Measurements from ENCODE around the gene AFAP1L2. TPM values are rescaled to one million over a fixed set of nuclear protein-coding genes. Genes with fewer than 3 reads are reported as not detected.

Gene AFAP1L2
- polyA plus RNA-seq, 1 experiment: 0.22 TPM

DNA sequence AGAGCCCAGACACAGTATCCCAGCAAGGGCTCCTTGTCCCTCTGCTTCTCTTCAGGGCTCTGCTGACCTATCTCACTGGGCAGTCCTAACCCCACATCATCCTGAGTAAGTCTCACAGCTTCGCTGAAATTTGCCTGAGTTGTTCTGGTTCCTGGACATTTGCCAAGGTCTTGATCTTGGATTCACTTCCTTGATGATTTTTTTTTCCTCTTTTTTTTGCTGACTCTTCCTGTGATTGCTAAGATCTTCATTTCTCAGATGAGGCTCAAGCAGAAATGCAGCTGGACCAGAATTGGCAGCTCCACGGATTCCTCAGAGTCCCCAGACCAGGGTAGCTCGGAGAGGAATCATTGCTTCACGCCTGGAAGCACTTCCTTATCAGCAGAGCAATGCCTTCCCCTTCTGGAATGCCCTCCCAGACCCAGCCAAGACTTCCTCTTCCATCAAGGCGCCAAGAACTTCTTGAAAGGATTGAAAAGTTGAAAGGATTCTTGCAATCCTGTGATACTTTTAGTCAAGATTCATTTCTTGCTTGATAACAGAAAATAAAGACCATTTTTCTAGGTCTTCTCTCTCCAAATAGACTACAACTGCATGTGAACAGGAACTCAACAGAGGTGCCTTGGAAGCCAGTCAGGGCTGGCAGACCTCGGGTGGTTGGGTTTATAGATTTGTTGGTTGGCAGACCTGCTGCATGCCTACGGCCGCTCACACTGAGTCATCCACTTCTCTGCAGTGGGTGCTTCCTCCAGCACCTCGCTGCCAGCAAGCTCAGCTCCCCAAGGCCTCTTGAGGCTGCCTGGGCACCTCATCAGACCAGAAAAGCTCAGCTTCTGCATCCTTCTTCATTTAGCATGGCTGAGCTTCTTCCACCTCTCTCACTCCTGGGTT, 8.8 kb upstream of the AFAP1L2 start:
- no peak overlapping the region for H3K4me3 ChIP-seq (ENCODE audit: low read depth, low read length)
- CTCF ChIA-PET: interaction anchor here (0.6 kb wide), 1 partner anchor 245 kb away, joined by 3 read pairs; no protein-coding TSS in a partner anchor
- no peaks in the 10 kb centered on the region for H3K36me3 ChIP-seq (ENCODE audit: control insufficient read depth, insufficient read depth, low read length)
- POLR2A ChIA-PET: no interaction called here
- no peak for DNase-seq (ENCODE audit: low read depth)
- peaks cover 5% of the 10 kb centered on the region for H3K27me3 ChIP-seq (ENCODE audit: control insufficient read depth, insufficient read depth, low read length)
- TF ChIP-seq, protein P1, sequence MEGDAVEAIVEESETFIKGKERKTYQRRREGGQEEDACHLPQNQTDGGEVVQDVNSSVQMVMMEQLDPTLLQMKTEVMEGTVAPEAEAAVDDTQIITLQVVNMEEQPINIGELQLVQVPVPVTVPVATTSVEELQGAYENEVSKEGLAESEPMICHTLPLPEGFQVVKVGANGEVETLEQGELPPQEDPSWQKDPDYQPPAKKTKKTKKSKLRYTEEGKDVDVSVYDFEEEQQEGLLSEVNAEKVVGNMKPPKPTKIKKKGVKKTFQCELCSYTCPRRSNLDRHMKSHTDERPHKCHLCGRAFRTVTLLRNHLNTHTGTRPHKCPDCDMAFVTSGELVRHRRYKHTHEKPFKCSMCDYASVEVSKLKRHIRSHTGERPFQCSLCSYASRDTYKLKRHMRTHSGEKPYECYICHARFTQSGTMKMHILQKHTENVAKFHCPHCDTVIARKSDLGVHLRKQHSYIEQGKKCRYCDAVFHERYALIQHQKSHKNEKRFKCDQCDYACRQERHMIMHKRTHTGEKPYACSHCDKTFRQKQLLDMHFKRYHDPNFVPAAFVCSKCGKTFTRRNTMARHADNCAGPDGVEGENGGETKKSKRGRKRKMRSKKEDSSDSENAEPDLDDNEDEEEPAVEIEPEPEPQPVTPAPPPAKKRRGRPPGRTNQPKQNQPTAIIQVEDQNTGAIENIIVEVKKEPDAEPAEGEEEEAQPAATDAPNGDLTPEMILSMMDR (IDR thresholded peaks at IDR 0.05; ENCODE audit: insufficient read depth, low read depth, low read length): no peak

DNA sequence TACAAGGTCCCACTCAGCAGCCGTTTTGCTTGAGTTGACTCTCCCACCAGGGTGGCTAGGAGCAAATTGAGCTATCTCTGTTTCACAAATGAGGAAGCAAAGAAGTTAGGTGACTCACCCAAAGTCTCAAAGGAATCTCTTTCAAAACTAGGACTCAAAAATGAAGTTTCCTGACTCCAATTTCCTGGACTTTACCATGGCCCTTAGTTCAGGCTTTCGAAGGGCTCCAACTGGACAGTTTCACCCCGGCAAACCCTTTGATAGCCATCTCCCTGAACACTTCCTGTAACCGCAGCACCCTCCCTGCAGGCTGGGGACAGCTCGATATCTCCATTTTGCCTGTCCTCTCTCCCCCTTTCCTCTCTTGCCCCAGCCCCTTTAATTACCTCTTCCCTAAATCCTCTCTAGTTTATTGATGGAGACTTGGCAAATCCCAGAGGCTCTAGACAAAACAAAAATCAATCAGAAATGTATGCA, 4.7 kb upstream of the AFAP1L2 start:
- no peak overlapping the region for H3K4me3 ChIP-seq (ENCODE audit: low read depth, low read length)
- ChIA-PET POLR2A (no interaction called here), CTCF (interaction anchor here (0.7 kb wide), 1 partner anchor 640 kb away, joined by 3 read pairs; no protein-coding TSS in a partner anchor)
- peaks cover 9% of the 10 kb centered on the region for H3K27me3 ChIP-seq (ENCODE audit: control insufficient read depth, insufficient read depth, low read length)
- no peaks in the 10 kb centered on the region for H3K36me3 ChIP-seq (ENCODE audit: control insufficient read depth, insufficient read depth, low read length)
- TF ChIP-seq, protein P1 (IDR thresholded peaks at IDR 0.05; ENCODE audit: insufficient read depth, low read depth, low read length): no peak
- no peak for DNase-seq (ENCODE audit: low read depth)

DNA sequence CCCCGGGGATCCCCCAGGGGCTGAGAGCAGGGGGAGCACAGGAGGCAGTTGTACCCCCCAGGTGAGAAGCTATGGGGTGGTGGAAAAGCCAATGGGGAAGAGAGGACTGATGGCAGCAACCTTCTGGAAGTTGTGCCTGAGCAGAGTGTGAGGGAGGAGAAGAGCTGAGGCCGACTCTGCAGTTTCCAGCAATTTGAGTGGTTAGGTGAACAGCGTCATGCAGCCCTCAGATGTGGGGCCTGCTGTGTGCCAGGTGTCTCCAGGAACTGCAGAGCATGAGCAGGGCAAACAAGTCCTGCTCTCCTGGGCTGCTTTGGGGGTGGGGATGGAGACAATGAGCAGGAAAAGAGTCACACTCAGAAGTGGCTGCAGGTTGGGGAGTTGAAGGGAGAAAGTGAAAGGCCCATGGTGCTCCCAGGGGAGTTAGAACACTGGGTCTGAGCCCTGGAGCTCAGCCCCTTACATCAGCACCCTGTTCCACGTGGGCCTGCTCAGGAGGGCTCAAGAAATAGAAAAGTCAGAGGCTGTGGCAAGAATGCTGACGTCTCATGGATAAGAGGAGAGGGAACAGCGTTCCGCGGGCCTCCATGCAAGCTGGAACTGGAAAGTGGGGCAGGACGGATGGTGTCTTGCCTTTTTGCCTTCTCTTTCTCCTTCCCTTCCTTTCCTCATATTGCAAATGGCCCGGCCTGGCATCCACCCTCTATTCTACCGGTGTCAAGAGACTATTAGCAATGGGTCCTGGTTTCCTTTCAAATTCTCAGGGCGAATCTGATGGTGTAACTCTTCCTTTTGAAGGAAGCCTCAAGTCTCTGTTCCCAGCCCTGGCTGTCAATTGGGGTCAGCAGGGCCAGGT, 4.0 kb upstream of the AFAP1L2 start:
- Histone ChIP-seq H3K27me3 (ENCODE audit: control insufficient read depth, insufficient read depth, low read length) (peaks cover 15% of the 10 kb centered on the region), H3K4me3 (ENCODE audit: low read depth, low read length) (no peak overlapping the region), H3K36me3 (ENCODE audit: control insufficient read depth, insufficient read depth, low read length) (no peaks in the 10 kb centered on the region)
- ChIA-PET POLR2A (no interaction called here), CTCF (no interaction called here)
- no peak for DNase-seq (ENCODE audit: low read depth)
- TF ChIP-seq, protein P1 (IDR thresholded peaks at IDR 0.05; ENCODE audit: insufficient read depth, low read depth, low read length): no peak

DNA sequence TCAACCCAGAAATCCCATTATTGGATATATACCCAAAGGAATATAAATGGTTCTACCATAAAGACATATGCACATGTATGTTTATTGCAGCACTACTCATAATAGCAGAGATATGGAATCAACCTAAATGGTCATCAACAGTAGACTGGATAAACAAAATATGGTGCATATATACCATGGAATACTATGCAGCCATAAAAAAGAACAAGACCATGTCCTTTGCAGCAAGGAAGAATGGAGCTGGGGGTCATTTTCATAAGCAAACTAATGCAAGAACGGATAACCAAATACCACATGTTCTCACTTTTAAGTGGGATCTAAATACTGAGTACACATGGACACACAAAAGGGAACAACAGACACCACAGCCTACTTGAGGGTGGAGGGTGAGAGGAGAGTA, 2.2 kb upstream of the AFAP1L2 start:
- ChIA-PET POLR2A (no interaction called here), CTCF (interaction anchor here (0.6 kb wide), 1 partner anchor 74 kb away, joined by 3 read pairs; no protein-coding TSS in a partner anchor)
- H3K4me3 ChIP-seq (ENCODE audit: low read depth, low read length): no peak overlapping the region
- H3K36me3 ChIP-seq (ENCODE audit: control insufficient read depth, insufficient read depth, low read length): no peaks in the 10 kb centered on the region
- TF ChIP-seq, protein P1 (IDR thresholded peaks at IDR 0.05; ENCODE audit: insufficient read depth, low read depth, low read length): no peak
- no peak for DNase-seq (ENCODE audit: low read depth)
- peaks cover 23% of the 10 kb centered on the region for H3K27me3 ChIP-seq (ENCODE audit: control insufficient read depth, insufficient read depth, low read length)

DNA sequence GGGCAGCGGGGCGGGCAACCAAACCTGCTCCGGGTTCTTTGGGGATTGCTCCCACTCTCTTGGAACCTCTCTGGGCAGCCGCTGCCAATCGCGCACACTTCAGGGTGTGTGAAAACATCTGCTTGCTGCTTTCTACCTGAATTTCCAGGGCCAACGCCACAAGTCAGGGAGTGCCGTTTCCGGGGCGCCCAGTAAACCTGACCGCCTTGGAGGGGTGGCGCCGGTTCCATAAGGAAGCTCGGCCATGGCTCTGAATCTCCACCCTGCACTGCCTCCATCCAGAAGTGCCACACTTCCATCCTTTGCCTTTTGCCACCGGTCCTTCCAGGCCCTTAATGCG, 679 bp upstream of the AFAP1L2 start:
- Histone ChIP-seq H3K4me3 (ENCODE audit: low read depth, low read length) (no peak overlapping the region), H3K27me3 (ENCODE audit: control insufficient read depth, insufficient read depth, low read length) (peaks cover 24% of the 10 kb centered on the region), H3K36me3 (ENCODE audit: control insufficient read depth, insufficient read depth, low read length) (no peaks in the 10 kb centered on the region)
- CTCF ChIA-PET: interaction anchor here (1.0 kb wide), 1 partner anchor 102 kb away, joined by 3 read pairs; no protein-coding TSS in a partner anchor
- DNase-seq (ENCODE audit: low read depth): no peak
- TF ChIP-seq, protein P1 (IDR thresholded peaks at IDR 0.05; ENCODE audit: insufficient read depth, low read depth, low read length): no peak
- POLR2A ChIA-PET: no interaction called here

Data from BJ (cell line).